ENCODE measurements around the gene GUCD1.
"Not testable (repeated sequence)": the region's sequence is repeated elsewhere in the genome, so short reads cannot be mapped to it uniquely, and the experiment has no call there.

Gene GUCD1

DNA sequence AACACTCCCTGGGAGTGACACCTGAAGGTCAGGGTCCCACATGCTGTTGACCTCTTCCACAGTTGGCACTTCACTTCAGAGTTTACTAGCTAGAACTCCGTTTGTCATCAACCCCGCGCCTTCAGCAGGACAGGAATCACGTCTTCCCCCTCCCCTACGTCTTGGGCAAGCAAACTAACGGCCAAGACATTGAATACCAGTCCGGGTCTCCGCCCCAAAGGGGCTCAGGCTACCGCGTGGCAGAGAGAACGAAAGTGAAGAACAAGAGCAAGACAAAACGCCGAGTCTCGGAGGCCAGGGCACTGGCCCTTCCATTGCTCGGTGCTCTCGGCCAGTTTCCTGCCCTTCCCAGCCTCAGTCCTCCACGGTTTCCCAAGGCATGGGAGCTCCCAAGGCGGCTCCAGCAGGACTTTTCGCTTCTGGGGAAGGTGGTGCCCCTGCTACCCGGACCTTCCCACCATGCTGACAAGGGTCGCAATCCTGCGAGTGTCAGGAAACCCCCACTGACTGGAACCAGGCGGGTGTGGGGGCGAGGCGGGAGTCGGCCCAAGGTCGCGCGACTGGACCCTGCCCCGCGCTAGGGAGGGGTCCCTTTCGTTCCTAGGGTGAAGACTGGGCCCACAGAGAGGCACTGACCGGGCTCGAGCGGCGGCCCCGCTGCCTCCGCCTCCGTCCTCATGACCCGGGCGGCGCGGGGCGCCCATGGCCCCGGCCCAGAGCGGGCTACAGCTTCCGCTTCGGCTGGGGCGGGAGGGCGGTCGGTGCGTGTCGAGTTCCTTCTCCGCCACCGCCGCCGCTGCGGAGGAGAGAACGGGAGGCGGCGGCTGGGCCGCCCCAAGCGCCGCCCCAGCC lies at the start of gene GUCD1:
TSS of gene GUCD1 (minus strand) at position 826 of the 852 bp plus-strand sequence. CDS start at position 679, 147 bp downstream.
- peak; percentile 12 for DNase-seq (ENCODE audit: low read depth)

DNA sequence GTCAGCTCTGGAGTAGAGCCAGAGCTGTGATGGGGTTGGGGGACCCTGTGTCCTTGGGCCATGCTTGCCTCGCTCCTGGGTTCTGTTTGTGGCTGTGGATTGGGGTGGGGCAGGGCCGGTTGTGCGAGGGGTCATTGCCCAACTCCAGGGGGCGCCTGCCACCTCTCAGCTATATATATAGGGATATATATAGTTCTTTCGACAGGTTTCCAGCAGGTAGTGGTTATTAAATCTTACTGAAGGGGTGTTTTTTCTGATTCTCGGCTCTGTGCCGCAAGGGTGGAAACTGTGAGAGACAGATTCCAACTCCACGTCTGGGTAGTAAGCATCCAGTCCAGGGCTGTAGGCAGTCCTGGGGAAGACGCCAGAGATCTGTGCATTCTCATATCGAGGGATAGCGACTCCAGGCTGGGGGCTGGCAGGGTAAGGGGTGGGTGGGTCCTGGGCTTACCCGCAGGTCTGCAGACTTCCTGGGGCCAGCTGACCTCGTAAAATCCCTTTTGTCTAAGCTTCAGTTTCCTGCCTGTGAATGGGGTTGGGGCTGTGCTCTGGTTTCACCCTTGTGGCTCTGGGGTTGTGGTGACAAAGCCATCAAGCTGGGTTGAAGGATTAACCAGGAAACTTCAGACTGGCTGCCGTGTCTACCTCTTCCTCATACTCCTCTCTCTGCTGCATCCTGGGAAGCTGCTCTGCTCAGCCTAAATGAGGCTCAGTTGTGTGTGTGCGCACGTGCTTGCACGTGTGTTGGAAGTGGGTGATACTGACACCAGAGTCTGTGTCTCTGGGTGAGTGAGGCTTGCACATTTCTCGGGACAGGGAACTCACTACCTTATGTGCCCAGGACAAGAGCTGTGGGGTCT lies 49.1 kb upstream of the GUCD1 start:
- DNase-seq (ENCODE audit: low read depth): peak; percentile 12

DNA sequence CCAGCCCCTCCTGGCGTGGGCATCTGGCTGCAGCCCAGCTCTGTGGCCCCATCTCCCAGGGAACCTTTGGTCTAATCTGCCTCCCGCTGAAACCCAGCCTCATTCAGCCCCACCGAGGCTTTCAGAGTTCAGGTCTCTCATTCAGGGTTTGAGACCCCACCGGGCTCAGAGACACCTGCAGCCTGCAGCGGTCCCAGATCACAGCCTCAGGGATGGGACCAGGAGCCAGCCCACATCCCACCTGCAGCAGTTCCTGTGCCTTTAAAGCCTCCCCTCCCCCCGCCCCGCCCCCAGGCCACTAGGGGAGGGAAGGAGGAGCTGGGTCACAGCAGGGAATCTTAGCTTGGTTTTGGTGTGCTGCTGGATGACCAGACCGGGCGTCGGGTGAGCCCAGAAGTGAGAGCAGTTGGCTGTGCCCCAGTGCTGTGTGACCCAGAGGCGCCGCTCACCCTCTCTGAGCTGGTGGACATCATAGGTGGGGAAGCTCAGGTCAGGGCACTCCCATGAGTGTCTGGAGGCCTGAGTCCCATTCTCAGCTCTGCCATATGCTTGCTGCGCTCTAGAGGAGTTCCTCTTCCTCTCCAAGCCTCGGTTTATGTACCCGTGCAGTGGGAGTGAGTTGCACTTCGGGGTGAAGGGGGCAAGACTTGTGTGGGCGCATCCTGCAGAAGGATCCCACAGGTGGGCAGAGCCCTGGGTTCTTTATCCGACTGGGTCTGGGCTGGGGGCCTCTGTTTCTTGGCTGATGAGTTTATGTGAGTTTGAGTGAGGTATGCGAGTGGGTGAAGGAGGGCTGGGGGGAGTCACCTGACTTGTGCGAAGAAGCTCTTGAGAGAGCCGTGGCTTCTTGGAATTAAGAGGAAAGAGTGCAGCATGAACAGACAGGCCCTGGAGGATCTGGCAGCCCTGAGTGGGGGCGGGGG lies 48.2 kb upstream of the GUCD1 start, which contains the start of gene GGT1:
TSS of gene GGT1 (plus strand) at position 347 of the 923 bp plus-strand sequence. CDS start 7,889 bp downstream, outside the sequence.
- not testable (repeated sequence) for DNase-seq (ENCODE audit: low read depth)

DNA sequence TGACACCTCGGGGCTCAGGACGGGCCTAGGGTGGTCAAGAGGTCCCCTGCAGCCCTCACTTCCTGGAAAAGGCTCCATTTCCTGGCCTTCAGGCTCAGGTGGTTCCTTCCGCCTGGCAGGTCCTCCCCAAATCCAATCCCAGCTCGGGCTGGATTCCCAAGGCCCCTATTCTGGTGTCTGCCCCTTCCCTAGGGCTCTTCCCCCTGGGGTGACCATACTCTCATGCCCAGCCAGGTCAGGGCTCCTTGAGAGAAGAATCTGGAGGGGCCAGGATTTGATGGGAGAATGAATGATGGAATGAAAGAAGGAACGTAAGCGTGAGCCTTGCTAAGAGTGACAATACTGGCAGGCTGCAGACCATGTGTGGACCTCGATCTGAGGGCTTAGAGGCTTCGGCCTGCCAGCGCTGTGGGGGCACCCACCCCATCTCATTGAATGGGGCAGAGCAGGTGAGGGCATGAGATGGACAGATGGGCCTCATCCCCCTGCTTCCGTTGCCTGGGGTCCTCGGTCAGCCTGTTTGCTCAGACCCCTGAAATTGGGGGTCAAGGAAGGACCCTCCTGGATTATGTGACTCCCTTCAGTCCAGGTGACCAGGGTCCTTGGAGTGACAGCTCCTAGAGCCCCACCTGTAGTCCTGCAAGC lies 47.3 kb upstream of the GUCD1 start:
- not testable (repeated sequence) for DNase-seq (ENCODE audit: low read depth)

DNA sequence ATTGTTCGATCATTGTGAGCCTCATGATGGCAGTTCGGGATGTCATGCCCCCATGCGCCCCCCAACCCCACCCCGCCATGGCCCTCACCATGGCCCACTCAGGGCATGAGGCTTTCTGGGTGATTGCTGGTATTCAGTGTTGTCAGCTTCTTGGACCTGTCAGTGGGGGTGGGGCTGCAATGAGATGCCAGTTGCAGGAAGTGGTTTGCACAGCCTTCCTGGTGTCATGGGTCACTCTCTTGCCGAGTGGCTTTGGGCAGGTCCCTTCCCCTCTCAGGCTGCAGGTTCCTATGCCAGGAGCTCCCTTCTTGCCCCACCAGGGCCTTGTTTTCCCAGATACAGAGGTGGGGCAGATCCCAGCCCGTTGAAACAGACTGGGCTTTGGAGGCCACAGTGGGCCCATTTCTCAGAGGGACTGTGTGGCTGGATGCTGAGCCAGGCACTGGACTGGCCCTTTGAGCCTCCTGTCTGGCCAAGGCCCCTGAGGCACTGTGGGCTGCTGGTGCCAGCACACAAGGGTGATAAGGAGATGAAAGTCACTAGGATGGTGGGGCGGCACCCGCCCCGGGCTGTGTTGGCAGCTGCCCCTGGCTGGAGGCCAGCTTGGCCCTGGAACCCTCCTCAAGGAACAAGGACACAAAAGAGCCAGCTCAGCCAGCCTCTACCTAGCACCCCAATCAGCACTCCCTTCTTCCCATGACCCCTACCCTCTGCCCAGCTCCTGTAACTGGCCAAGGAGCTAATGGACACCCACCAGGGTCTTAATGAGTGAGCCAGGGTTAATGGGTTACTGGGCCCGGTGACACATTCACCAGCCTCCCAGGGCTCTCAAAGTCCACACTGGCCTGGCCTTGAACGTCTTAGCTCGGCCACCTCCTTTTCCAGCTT lies 46.5 kb upstream of the GUCD1 start:
- no peak for DNase-seq (ENCODE audit: low read depth)

DNA sequence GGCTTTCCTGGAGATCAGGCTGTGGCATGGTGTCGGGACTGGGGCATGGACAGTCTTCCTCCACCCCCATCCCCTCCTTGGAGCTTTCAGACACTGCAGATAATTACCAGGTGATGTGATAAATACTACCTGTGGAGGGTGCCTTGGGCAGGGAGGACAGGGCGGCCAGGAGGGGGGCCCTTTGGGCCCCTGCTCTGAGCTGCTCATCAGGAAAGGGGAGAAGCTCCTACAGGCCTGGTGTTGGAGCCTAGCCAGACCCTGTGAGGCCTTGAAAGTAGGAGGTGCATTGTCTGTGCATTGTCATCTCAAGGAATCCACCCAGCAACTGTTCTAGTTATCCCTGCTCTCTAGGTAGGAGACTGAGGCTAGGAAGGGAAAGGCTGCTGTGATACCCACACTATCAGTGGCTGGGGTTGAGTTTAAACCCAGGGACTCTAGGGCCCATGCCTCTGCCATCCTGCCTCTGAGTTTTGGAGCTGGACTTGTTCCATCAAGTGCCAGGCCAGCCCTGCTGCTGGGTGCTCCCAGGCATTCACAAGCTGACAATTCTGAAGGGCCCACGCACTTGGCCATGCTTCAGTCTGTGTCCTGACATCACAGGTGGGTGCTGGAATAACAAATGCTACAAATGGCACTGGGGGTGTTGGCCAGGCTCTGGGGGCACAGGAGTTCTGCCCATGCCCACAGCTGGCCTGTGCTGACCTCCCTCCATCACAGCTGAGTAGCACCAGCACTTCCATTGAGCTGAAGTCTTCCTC lies 45.2 kb upstream of the GUCD1 start:
- not testable (repeated sequence) for DNase-seq (ENCODE audit: low read depth)

DNA sequence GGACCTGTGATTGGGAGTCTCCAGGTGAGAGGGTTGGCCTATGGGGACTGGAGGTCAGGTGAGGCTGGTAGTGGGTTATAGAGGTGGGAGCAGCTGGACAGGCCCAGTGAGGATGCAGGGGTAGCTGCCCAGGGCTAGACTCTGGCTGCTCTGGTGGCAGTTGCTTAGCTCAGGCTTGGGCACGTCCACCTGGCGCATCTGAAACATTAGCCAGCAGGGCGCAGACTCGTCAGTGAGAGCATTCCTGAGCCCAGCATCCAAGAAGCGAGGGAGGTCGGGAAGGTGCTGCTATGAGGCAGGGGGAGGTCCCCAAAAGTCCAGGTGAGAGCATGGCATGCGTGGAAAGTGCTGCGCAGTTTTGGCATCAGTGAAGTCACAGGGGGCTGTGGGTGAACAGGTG lies 44.6 kb upstream of the GUCD1 start:
- no peak for DNase-seq (ENCODE audit: low read depth)

DNA sequence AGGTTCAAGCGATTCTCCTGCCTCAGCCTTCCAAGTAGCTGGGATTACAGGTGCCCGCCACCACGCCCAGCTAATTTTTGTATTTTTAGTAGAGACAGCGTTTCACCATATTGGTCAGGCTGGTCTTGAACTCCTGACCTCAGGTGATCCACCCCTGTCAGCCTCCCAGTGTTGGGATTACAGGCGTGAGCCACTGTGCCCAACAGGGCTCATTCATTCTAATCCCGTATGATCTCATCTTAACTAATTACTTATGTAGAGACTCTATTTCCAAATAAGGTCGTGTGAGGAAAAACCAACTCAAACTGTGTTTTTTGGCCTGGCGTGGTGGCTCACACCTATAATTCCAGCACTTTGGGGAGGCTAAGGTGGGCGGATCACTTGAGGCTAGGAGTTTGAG lies 42.1 kb upstream of the GUCD1 start:
- not testable (repeated sequence) for DNase-seq (ENCODE audit: low read depth)

DNA sequence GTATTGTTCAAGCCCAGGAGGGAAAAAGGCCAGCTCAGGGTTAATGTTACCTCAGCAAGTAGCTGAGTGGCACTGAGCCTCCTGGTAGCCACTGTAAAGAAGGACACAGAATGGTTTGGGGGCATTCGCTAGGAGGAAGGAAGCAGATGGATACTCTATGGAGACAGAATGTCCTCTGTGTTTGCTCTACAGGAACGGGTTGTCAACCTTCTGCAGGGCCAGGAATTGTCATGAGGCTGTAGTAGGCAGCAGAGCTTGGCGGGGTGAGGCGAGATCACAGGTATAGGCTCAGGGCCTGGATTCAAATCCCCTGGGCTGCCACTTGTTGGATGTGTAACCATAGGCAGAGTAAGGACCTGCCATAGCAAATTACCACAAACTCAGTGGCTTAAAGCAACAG lies 40.9 kb upstream of the GUCD1 start:
- DNase-seq (ENCODE audit: low read depth): no peak

DNA sequence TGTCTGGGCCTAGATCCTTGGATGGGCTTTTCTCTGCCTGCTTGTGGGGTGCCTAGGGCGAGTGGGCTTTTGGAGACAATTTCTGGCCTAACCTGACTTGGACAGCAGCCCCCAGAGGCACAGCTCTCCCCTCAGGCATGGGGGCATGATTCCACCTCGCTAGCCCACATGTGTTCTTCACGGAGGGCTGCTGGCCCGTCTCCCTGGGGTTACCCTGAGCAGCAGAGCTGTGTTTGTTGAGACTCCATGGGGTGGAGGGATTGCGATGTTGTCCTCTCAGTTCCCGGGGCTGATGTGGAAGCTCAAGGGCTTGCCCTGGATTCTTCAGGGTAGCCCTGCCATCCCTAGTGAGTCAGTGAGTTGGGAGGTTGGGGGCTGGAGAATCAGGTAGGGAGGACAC lies 40.3 kb upstream of the GUCD1 start:
- no peak for DNase-seq (ENCODE audit: low read depth)

DNA sequence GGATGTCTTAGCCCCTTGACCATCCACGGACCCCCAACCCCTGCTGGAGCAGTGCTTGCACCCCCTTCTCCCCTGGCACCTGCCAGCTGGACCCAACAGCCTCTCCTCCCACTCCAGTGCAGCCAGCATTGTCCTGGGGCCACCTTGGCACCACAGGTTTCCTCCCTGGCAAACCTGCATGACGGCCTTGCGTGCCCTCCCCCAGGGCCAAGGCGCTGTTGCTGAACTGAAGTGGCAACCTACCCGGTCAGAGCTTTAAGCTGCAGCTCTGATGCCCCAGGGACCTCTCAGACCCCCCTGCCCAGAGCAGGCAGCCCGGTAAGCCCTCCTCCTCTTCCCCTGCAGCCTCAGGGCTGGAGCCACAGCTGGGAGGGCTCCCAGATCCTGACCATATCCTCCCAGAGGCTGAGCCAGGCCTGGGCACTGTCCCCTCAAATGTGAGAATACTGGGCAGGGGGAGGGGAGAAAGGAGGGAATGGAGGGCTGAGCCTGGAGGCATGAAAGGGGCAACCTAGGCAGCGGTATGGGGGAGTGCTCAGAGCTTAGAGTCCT lies 39.7 kb upstream of the GUCD1 start:
- no peak for DNase-seq (ENCODE audit: low read depth)

DNA sequence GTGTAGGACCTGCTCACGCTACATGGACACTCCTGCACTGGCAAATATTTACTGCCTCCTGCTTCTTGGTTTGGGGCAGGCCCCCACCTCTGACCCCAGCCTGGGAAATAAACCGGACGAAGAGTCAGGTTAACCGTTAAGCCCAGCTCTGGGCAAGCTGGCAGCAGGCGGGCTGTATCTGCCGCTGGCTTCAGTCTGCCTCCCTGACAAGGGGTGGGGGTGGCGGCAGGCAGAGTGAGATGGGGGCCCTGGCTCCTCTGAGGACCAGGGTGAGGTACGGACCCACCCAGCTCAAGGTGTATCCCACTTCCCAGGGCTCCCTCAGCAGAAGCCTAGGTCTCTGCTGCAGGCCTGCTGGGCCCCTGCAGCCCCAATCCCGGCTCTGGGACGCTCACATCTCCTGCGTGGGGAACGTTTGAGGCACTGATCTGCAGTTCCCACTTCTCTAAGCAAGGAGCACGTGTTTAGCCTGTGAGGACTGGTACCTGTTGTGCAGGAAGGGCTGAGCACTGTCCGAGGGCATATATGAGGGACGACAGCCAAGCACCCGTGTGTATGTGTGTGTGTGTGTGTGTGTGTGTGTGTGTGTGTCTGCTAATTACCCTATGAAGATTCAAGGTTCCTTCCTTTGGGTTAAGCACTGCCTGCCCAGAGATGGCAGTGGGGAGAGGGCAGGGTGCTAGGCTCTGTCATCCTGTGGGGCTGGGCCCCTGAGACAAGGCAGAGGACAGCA lies 39.1 kb upstream of the GUCD1 start:
- DNase-seq (ENCODE audit: low read depth): no peak

DNA sequence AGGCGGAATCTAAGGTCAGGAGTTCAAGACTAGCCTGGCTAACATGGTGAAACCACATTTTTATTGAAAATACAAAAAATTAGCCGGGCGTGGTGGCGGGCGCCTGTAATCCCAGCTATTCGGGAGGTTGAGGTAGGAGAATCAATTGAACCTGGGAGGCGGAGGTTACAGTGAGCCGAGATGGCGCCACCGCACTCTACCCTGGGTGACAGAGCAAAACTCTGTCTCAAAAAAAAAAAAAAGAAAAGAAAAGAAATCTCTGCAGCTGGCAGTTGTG lies 38.6 kb upstream of the GUCD1 start:
- not testable (repeated sequence) for DNase-seq (ENCODE audit: low read depth)

DNA sequence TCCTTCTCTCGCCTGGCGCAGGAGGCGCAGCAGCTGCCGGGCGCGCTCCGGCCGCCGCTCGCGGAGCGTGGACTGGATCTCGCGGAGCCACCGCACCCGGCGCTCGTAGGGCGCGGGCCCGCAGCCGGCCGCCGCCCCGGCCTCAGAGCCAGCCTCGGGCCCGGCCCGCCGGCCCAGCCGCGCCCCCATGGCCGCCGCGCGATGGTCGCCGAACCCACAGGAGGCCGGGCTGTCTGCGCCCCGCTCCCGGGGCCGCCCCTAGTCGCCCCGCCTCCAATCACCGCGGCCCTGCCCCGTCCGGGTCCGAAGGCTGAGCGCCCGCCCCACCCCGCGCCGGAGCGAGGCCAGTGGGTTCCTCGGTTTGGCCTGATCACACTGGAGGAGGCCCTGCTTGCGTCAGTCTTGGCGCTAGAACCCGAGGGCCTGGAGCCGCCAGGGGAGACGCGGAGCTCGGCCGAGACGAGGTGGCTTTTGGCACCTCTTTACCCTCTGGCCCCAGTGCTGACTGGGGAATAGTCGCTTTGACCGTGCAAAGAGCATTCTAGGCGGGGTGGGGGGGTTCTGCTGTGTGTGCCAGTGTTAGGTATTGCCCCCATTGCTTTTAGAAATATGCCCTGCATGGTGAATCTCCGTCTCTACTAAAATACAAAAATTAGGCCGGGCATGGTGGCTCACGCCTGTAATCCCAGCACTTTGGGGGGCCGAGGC lies 38.1 kb upstream of the GUCD1 start, which contains the start of gene LRRC75B:
TSS of gene LRRC75B (minus strand) at position 223 of the 708 bp plus-strand sequence. CDS start at position 189, 34 bp downstream.
- DNase-seq (ENCODE audit: low read depth): peak; percentile 46

DNA sequence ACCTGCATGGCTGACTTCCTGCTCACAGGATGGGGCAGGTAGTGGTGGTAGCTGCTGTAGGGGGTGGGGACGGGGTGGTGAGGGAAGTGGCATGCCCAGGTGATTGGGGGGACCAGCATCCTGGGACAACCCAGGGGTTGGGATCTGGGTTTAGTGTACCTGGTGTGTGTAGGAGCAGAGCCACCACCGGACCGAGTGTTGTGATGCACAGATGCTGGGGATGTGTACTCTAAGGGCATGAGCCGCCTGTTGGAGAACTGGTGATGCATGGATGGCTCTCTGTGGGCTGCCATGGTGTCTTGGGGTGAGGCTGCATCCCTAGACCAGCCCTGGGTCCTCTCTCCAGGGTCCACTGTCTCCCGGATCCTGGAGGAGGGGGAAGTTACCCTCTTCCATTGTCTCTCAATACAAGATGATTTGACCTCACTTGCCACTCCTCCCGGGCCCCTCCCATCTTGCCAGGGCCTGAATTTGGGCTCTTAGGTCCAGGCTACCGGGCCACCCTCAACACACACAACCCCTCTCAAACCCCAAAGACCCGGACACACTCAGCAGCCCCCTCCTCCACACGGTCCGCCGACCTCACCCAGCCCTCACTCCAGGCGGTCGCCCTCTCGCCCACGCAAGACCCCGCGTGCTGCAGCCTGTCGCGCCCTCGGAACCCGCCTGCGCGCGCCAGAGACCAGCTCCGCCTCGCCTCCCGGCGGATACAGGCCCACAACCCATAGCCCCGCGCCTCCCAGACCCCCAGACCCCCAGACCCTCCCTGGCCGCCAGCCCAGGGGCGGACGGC lies 37.3 kb upstream of the GUCD1 start:
- no peak for DNase-seq (ENCODE audit: low read depth)

DNA sequence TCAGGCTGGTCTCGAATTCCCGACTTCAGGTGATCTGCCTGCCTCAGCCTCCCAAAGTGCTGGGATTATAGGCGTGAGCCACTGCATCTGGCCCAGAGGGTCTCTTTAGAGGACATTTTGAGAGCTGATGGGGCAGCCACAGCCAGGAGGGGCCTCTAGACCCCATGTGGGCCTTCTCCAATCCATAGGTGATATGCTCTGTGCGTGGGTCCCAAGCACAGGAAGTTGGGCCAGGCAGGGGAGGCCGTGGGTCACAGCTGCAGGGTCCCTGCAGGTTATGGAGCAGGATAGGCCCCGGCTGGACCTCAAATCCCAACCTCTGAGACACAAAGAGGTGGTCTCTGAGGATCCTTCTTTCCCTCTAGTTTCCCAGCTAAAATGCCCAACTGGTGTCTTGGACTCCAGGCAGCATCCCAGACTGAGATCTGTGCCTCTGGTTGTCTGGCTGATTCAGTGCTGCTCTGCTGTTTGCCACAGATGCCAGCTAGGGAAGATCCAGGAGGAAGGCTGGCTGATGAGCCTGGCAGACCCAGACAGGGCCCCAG lies 36.4 kb upstream of the GUCD1 start:
- DNase-seq (ENCODE audit: low read depth): no peak

Data from activated T-cell treated with anti-CD3 and anti-CD28 coated beads for 48 hours (primary cell).